Skeletal muscle satellite cell (primary cell): ENCODE measurements around the gene CYTH1.

Source experiments
- H3K27me3 ChIP-seq: 2 replicates; pipeline ENCODE4 v1.7.0; 2013; ENCODE audit warnings: low read length; ENCODE audit not compliant: control insufficient read depth, insufficient read depth
- H3K36me3 ChIP-seq: 2 replicates; pipeline ENCODE4 v1.7.0; 2013; ENCODE audit warnings: mild to moderate bottlenecking, control low read depth, low read length; ENCODE audit not compliant: insufficient read depth
- H3K4me1 ChIP-seq: 2 replicates; pipeline ENCODE4 v1.7.0; 2013; ENCODE audit warnings: low read length; ENCODE audit not compliant: control insufficient read depth, insufficient read depth
- H3K4me2 ChIP-seq: 2 replicates; pipeline ENCODE4 v1.7.0; 2013; ENCODE audit warnings: mild to moderate bottlenecking, low read length
- H3K4me3 ChIP-seq: 2 replicates; pipeline ENCODE4 v1.7.0; 2013; ENCODE audit warnings: low read length
- H3K9ac ChIP-seq: 2 replicates; pipeline ENCODE4 v1.7.0; 2013; ENCODE audit warnings: mild to moderate bottlenecking, low read depth, low read length, moderate library complexity
- H3K9me3 ChIP-seq: replicated peaks from 2 replicates; pipeline ENCODE4 v1.7.0; 2013; ENCODE audit warnings: mild to moderate bottlenecking, control low read depth, low read length

Gene CYTH1

GRCh38 chr17:78661093-78661770, 120.8 kb downstream of the CYTH1 start:
- Histone ChIP-seq H3K4me3 (no peak overlapping the region), H3K36me3 (no peaks in the 10 kb centered on the region), H3K9me3 (no peaks in the 10 kb centered on the region), H3K27me3 (no peaks in the 10 kb centered on the region), H3K4me1 (peaks cover 28% of the 10 kb centered on the region), H3K9ac (peak overlapping the region; percentile 28), H3K4me2 (peak overlapping the region; percentile 39)

DNA sequence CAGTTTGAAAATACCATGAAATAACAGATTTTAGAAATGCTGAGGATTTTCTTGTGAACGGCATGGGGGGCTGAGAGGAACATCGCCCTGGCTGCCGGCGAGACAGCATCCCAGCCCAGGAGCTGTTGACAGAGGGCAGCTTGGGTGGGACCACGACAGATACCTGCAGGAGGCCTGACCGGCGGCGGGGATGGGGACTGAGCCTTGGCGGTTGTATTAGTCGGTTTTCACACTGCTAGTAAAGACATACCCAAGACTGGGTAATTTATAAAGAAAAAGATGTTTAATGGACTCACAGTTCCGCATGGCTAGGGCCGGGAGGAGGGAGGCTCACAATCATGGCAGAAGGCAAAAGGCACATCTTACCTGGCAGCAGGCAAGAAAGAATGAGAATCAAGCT, 122.5 kb downstream of the CYTH1 start:
- Histone ChIP-seq H3K4me3 (no peak overlapping the region), H3K27me3 (no peaks in the 10 kb centered on the region), H3K9ac (no peak overlapping the region), H3K4me2 (no peak overlapping the region), H3K4me1 (peaks cover 25% of the 10 kb centered on the region), H3K9me3 (no peaks in the 10 kb centered on the region), H3K36me3 (no peaks in the 10 kb centered on the region)

DNA sequence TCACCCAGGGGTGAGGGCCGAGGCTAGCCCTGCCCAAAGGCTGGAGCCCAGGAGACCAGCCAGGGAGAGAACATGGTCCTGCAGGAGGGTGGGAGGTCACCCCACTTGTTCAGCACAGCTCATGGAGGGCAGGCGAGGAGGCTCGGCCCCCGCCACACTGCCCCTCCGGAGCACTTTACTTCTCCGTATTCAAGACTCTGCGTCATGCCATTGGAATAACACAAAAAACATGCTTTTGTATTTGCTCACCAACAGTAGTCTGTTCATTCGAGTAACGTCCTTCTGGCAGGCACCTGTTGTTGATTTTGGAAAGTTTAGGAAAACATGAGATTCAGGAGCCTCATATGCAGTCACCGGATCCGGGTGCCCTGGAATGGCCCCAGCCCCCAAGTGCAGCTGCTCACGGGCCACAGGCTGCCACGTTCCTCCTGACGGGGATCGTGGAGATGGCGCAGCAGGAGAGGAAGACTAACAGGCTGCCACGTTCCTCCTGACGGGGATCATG, 123.7 kb downstream of the CYTH1 start:
- Histone ChIP-seq H3K9me3 (no peaks in the 10 kb centered on the region), H3K4me3 (peak overlapping the region; percentile 3), H3K9ac (peak overlapping the region; percentile 36), H3K4me1 (peaks cover 33% of the 10 kb centered on the region), H3K27me3 (no peaks in the 10 kb centered on the region), H3K4me2 (peak overlapping the region; percentile 59), H3K36me3 (no peaks in the 10 kb centered on the region)

- Histone ChIP-seq H3K9me3 (no peaks in the 10 kb centered on the region), H3K4me2 (no peak overlapping the region), H3K36me3 (no peaks in the 10 kb centered on the region), H3K4me3 (no peak overlapping the region), H3K4me1 (peaks cover 44% of the 10 kb centered on the region), H3K27me3 (no peaks in the 10 kb centered on the region), H3K9ac (no peak overlapping the region)
Measured at GRCh38 chr17:78655251-78655940, 126.7 kb downstream of the CYTH1 start.

DNA sequence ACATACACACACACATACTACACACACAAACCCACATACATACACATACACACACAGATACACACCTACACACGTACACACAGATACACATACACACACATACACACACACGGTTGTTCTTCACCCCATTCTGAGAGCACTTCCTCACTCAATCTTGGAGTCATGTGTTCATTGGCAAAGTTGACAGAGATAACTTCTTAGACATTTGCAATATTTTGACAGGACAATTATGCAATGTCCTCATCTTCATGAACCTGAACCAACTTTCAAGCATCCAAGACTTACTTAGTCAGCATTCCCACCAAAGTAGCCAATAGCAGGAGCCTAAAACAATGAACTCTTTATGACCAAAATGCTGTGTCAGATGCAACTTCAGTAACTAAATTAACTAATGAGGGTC, 127.7 kb downstream of the CYTH1 start:
- no peak overlapping the region for H3K4me3 ChIP-seq
- H3K4me1 ChIP-seq: peaks cover 44% of the 10 kb centered on the region
- no peaks in the 10 kb centered on the region for H3K36me3 ChIP-seq
- H3K4me2 ChIP-seq: no peak overlapping the region
- no peak overlapping the region for H3K9ac ChIP-seq
- no peaks in the 10 kb centered on the region for H3K27me3 ChIP-seq
- H3K9me3 ChIP-seq: no peaks in the 10 kb centered on the region

- no peaks in the 10 kb centered on the region for H3K9me3 ChIP-seq
- no peaks in the 10 kb centered on the region for H3K27me3 ChIP-seq
- no peak overlapping the region for H3K9ac ChIP-seq
- no peak overlapping the region for H3K4me3 ChIP-seq
- H3K36me3 ChIP-seq: no peaks in the 10 kb centered on the region
- no peak overlapping the region for H3K4me2 ChIP-seq
- peaks cover 39% of the 10 kb centered on the region for H3K4me1 ChIP-seq
Measured at GRCh38 chr17:78653382-78653781, 128.7 kb downstream of the CYTH1 start.

DNA sequence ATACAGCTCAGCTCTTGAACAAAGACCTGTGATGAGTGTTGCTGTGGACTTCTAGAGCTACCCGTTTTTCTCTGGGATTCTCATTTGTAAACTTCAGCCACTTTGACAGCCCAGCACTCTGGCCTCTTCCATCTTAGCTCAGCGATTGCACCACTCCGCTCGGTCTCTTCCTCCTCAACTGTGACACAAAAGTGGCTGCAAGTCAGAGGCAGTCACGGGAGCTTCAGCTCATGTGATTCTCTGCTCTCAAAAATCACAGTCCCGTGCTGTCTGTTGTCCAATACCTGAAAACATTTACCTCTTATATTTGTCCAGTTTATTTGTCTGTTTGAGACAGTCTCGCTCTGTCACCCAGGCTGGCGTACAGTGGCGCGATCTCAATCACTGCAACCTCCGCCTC, 129.2 kb downstream of the CYTH1 start:
- H3K36me3 ChIP-seq: no peaks in the 10 kb centered on the region
- no peaks in the 10 kb centered on the region for H3K9me3 ChIP-seq
- peaks cover 34% of the 10 kb centered on the region for H3K4me1 ChIP-seq
- H3K4me3 ChIP-seq: no peak overlapping the region
- H3K27me3 ChIP-seq: no peaks in the 10 kb centered on the region
- H3K9ac ChIP-seq: no peak overlapping the region
- H3K4me2 ChIP-seq: no peak overlapping the region

DNA sequence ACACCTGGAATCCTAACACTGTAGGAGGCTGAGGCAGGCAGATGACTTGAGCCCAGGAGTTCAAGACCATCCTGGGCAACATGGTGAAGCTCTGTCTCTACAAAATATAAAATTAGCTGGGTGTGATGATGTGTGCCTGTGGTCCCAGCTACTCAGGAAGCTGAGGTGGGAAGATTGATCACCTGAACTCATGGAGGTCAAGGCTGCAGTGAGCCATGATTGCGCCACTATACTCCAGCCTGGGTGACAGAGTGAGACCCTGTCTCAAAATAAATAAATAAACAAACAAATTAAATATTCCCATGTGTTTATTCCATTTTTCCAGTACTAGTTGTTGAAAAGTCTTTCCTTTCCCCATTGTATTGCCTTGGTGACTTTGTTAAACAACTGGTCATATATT, 130.0 kb downstream of the CYTH1 start:
- Histone ChIP-seq H3K4me3 (no peak overlapping the region), H3K9me3 (no peaks in the 10 kb centered on the region), H3K36me3 (no peaks in the 10 kb centered on the region), H3K9ac (no peak overlapping the region), H3K4me2 (peak overlapping the region; percentile 7), H3K27me3 (peaks cover 8% of the 10 kb centered on the region), H3K4me1 (peaks cover 29% of the 10 kb centered on the region)

DNA sequence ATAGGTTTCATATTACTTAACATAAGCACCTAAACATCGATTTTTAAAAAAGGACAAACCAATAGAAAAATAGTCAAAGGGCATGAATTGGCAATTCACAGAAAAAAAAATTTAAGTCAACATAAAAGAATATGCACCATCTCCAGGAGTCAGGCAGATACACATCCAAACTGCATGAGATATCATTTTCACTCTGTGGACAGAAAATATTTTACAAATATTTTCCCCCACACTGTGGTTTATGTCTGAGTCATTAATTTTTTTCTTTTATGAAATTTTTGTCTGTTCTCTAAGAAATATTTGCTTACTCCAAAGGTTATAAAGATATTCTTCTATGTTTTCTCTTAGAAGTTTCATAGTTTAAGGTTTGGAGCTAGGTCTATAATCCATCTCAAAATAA, 130.5 kb downstream of the CYTH1 start:
- H3K36me3 ChIP-seq: no peaks in the 10 kb centered on the region
- peak overlapping the region; percentile 7 for H3K4me2 ChIP-seq
- no peaks in the 10 kb centered on the region for H3K9me3 ChIP-seq
- no peak overlapping the region for H3K9ac ChIP-seq
- H3K27me3 ChIP-seq: peaks cover 8% of the 10 kb centered on the region
- H3K4me1 ChIP-seq: peaks cover 29% of the 10 kb centered on the region
- H3K4me3 ChIP-seq: no peak overlapping the region

DNA sequence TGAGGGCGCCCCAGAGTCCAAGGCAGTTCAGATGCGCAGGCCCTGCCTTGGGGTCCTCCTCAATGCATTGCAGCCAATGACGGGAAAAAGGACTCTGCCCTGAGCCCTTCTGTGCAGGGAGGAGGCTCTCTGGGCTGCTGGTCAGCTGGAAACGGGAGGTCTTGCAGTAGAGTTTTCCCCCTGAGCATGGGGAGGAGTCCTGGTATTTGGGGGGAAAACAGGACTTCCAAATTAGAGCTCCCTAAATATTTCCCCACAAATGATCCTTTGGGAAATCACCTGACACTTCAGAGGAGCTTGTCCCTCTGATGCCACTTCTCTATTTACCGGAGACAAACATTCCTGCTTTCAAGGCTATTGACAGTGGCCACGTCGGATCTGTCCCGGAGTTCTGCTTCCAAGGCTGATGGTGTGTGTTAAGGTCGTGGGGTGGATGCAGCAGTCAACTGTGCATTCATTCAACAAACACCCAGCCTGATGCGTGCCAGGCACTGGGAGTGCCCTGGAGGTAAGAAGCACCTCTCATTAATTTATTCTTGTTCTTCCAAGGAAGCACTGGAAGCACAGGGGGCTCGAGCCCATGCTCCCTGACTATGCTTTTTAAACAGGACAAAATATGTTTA, 131.9 kb downstream of the CYTH1 start:
- Histone ChIP-seq H3K27me3 (peaks cover 13% of the 10 kb centered on the region), H3K36me3 (no peaks in the 10 kb centered on the region), H3K4me1 (peaks cover 29% of the 10 kb centered on the region), H3K4me3 (no peak overlapping the region), H3K9ac (no peak overlapping the region), H3K4me2 (no peak overlapping the region), H3K9me3 (no peaks in the 10 kb centered on the region)

- no peaks in the 10 kb centered on the region for H3K9me3 ChIP-seq
- H3K9ac ChIP-seq: no peak overlapping the region
- H3K27me3 ChIP-seq: peaks cover 13% of the 10 kb centered on the region
- no peak overlapping the region for H3K4me3 ChIP-seq
- H3K4me2 ChIP-seq: no peak overlapping the region
- H3K4me1 ChIP-seq: peaks cover 21% of the 10 kb centered on the region
- no peaks in the 10 kb centered on the region for H3K36me3 ChIP-seq
Measured at GRCh38 chr17:78648293-78648692, 133.8 kb downstream of the CYTH1 start.
